Hematopoietic multipotent progenitor cell treated with erythropoietin and hydrocortisone succinate and interleukin-3 and kit ligand, for 8 days (in vitro differentiated cells): Measurements from ENCODE around the gene THSD4.

Source experiments
- DNase-seq: peaks from one replicate; pipeline ENCODE4 v3.0.0-alpha.2; 2015

THSD4 gene

GRCh38 chr15:71610728-71611552 lies 495.7 kb downstream of the THSD4 start:
- DNase-seq, result no peak

GRCh38 chr15:71611553-71612396 lies 496.5 kb downstream of the THSD4 start:
- DNase-seq, result no peak

GRCh38 chr15:71612397-71612722 lies 497.1 kb downstream of the THSD4 start:
- DNase-seq, result no peak

- no peak for DNase-seq
Observed at GRCh38 chr15:71612869-71613268, 497.6 kb downstream of the THSD4 start.

GRCh38 chr15:71623111-71623510 lies 507.8 kb downstream of the THSD4 start:
- no peak for DNase-seq

GRCh38 chr15:71626596-71627088 lies 511.4 kb downstream of the THSD4 start:
- no peak for DNase-seq

- DNase-seq, result no peak
Observed at GRCh38 chr15:71627188-71627587, 511.9 kb downstream of the THSD4 start.

- DNase-seq, result no peak
Observed at GRCh38 chr15:71627604-71628003, 512.3 kb downstream of the THSD4 start.

GRCh38 chr15:71628988-71629770 lies 513.9 kb downstream of the THSD4 start:
- DNase-seq, result no peak

GRCh38 chr15:71629781-71630474 lies 514.7 kb downstream of the THSD4 start:
- DNase-seq, result no peak

- DNase-seq, result no peak
Observed at GRCh38 chr15:71630475-71630809, 515.2 kb downstream of the THSD4 start.

GRCh38 chr15:71632576-71633195 lies 517.4 kb downstream of the THSD4 start:
- no peak for DNase-seq

GRCh38 chr15:71634820-71635560 lies 519.7 kb downstream of the THSD4 start:
- no peak for DNase-seq

- no peak for DNase-seq
Observed at GRCh38 chr15:71635735-71636134, 520.5 kb downstream of the THSD4 start.

- DNase-seq, result no peak
Observed at GRCh38 chr15:71638876-71639275, 523.6 kb downstream of the THSD4 start.

GRCh38 chr15:71639471-71639870 lies 524.2 kb downstream of the THSD4 start:
- no peak for DNase-seq

GRCh38 chr15:71643918-71644317 lies 528.6 kb downstream of the THSD4 start:
- no peak for DNase-seq

- no peak for DNase-seq
Observed at GRCh38 chr15:71646767-71647486, 531.7 kb downstream of the THSD4 start.

GRCh38 chr15:71647487-71647808 lies 532.2 kb downstream of the THSD4 start:
- no peak for DNase-seq

GRCh38 chr15:71648095-71648494 lies 532.8 kb downstream of the THSD4 start:
- DNase-seq, result no peak

- no peak for DNase-seq
Observed at GRCh38 chr15:71649894-71650293, 534.6 kb downstream of the THSD4 start.
